CD4-positive, alpha-beta T cell treated with Interleukin-1 beta for 1 hour (primary cell): Measurements from ENCODE around the gene PTPRR.
"Not testable (repeated sequence)": the region's sequence is repeated elsewhere in the genome, so short reads cannot be mapped to it uniquely, and the experiment has no call there.

Source experiments
- DNase-seq, 2 donors: peaks; one replicate each; pipeline ENCODE4 v3.0.0-alpha.2; 2020 to 2022

PTPRR gene

DNA sequence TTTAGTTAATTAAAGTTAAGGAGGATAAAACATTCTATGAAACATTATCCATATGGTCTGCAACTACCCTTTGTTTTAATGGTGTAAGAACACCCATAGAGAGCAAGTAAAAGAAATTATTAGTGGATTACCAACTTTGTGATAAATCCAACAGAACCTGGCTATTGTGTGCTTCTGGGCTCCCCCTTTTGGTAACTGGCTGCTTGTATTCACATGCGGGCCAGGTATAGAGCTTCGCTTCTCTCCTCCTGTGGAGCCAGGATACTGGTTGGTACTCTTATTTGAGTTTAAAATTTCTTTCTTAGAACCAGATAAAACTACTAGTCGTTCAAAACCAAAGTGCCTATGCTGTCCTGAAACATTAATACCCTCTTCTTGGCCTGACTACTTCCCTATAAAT is 81.0 kb downstream of the PTPRR start:
- no peak for DNase-seq

DNA sequence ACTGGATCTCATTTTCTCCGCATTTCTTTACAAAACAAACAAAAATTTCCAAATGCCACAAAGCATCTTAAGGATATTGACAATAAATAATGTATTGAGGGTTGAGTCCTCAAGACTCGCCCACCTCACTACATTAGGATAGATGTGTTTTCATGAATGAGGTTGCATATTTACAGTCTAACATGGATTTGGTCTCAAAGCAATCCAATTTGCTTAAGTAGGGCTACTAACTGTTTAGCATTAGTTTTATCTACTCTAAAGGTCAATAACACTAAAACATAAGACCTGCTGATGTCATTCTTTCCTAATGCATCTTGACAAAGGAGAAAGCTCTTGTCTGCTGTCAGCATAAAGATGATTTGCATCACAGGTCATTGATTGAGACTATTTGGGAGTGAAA is 82.4 kb downstream of the PTPRR start:
- no peak for DNase-seq

GRCh38 chr12:70837026-70837425 is 83.5 kb downstream of the PTPRR start:
- DNase-seq: no peak

- DNase-seq: no peak
These were observed 84.6 kb downstream of the PTPRR start for GRCh38 chr12:70835948-70836347.

- DNase-seq: no peak
These were observed 89.0 kb downstream of the PTPRR start for GRCh38 chr12:70831543-70831942.

DNA sequence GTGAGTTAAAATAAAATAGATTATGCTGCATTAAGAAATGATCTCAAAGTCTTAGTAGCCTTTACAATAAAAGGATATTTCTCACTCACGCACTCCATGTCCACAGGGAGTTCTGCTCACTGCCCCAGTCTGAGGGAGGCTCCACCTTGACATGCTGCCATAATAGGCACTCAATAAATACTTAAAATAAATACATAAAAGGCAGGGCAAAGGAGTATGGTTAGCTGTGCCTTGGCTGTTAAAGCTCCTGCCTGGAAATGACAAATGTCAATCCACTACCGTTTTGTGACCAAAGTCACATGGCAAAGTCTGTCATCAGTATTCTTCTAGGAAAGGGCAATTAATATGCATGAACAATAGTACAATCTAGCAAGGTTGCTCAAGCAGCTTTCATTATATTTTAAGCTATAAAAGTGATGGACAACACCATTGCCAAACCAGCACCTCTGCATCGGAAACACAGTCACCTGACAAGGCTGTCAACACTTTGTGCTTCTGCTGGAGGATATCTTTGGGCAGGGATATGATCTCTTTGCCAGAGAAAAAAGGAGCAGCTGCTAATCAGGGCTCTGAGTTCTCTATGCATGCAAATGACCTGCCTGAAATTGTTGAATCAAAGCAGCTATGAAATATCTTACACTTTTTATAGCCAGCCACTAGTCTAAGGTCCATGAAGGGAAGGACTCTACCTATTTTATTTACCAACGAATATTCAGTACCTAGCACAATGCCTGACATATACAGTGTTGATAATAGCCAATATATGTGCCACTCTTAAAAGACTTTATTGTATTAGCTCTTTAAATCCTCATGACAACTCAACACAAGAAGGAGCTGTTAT is 90.1 kb downstream of the PTPRR start:
- DNase-seq: no peak

- DNase-seq: no peak
These were observed 91.5 kb downstream of the PTPRR start for GRCh38 chr12:70829070-70829469.

- no peak for DNase-seq
These were observed 92.2 kb downstream of the PTPRR start for GRCh38 chr12:70828351-70828750.

DNA sequence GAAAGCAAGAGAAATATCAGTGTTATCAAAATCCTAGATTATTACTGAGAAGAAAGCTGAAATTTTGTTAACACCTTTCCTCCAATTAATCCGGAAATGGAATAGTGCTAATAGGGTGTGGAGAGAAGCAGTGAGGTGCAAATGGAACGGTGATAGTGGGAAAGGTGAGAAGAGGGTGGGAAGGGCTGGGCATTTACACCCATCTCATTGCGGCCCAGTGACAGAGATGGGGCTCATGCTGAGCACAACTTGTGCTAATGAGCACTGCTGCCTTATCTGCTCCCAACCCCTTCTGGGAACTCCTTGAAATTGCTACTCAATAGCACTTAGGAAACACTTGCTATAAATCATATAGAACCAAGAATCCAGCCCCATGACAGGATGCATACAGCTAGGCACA is 94.4 kb downstream of the PTPRR start:
- DNase-seq: no peak

- DNase-seq: no peak
These were observed 96.0 kb downstream of the PTPRR start for GRCh38 chr12:70824511-70824910.

DNA sequence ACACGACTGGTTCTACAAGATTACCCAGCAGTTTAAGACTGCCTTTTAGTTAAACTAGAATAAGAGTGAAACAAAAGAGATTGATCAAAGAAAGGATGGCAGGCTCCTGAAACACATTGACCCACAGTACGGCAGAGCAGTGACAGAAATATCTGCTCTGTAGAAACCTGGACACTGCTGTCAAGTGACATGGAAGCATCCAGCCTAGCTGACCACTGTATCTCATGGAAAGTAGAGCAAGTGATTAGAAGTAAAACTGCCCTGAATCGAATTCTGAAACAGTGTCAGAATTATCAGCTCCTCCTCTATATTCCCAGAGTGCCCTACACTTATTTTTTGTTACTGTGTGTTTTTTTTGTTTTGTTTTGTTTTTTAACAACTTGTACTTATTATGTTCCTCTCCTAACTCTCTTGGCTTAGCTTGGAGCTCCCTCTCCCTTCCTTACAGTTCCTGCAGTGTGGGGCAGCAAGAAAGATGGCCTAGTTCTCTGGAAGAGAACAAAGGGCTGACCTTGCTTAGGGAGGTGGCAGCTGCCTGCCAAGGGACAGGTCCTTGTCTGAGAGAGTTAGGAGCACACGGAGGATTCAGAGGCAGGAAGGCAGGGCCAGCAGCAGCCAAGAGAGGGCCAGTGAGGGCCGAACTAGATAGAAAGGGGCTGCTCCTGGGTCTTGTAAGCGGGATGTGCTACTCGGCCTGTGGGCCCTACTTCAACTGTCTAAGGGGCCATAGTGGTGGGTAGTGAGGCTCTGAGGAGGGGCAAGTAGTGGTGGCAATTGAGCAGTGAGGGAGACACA is 97.2 kb downstream of the PTPRR start:
- DNase-seq: no peak

DNA sequence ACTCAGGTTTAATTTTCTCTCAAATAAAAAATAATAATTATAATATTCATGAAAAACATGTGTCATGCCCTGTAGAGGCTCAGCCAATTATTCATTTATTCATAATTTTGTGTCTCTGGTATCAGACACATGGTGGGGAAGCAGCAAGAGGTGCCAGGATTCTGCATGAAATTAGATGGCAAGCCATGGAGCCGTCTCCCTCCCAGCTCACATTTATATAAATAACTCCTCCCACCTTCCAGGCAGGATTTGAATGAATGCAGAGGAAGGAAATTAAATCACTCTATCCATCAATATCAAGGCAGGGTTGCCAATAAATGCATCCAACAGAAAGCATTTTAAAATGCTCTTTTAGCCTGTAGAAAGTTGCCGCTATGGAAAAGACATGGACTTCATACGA is 98.1 kb downstream of the PTPRR start:
- DNase-seq: no peak

DNA sequence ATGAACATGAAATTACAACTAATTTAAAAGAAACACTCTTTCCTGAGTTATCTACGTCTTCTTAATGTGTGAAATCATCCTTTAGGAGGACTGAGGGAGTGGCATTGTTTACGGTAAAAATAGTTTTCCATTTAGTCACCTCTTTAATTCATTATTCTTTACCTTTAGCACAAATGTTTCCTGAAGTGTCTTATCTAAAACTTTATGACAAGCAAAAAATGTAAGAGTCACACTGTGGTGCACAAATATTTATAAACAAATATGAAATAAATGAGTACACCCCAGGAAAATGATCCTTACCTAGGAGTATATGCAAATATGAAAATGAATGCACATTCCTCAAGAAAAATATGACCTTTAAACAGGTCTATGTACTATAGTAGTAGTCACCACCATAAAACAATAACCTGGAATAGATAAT is 104.6 kb downstream of the PTPRR start:
- DNase-seq: no peak

DNA sequence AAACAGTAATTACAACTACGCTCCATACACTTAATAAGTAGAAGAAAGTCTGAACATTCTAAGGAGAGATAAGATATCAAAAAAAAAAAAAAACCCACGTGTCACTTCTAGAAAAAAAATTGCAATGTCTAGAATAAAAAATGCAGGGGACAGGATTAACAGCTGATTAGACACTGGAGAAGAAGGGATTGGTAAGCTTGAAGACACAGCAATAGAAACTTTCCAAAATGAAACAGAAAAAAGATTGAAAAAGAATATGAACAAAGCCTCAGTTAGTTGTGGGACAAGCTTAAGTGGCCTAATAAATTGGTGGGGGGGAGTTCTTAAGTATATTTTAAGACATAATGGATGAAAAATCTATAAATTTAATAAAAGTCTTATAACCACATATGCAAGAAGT is 105.5 kb downstream of the PTPRR start:
- no peak for DNase-seq

DNA sequence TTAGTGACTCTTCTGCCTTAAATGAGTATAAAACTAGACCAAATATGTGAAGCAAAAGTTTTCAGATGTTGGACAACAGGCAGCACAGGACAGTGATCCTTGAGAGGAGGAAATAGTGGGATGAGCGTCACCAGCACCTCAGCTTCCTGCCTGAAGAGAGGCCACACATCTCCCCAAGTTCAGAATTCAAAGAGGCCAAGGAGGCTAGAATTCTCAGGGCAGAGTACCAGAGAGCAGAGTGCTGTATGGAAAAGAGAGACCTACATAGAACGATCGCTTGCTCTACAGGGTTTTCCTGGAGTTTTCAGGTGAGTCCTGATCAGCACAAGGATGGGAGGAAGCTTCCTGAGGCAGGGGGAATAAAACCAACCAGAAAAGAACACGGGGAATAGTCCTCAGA is 107.0 kb downstream of the PTPRR start:
- DNase-seq: no peak

DNA sequence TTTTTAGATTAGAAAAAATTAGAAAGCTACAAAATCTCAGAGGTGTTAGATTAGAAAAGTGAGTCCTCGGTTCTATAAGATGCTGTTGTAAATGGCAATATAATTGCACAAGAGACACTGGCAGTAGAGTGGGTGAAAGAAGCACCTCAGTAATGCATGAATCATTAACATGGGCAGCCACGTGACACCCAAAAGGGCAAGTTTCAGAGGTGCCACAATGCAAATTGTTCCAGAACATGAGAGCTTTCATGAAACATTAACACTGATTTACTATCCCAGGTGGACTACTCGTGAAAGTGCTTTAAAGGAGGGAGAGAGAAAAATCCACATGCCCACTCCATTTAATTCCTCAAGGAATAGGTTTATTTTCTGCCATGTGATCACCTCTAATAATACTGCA is 108.4 kb downstream of the PTPRR start:
- no peak for DNase-seq

- no peak for DNase-seq
These were observed 110.7 kb downstream of the PTPRR start for GRCh38 chr12:70809887-70810286.

DNA sequence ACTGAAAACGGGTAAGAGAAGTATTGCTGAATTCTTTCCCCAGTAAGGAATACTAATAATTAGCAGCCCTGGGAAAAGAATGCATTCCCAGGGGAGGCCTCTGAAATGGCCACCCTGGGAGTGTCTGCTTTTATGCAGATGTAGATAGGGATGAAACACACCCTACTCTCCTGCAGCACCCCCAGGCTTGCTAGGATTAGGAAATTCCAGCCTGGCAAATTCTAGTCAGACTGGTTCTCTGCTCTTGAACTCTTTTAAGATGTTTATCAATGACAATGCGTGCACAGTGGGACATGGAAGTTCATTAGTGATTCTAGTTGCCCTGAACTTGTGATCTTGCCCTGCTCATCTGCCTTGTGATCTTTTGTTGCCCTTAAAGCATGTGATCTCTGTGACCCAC is 112.5 kb downstream of the PTPRR start:
- not testable (repeated sequence) for DNase-seq

DNA sequence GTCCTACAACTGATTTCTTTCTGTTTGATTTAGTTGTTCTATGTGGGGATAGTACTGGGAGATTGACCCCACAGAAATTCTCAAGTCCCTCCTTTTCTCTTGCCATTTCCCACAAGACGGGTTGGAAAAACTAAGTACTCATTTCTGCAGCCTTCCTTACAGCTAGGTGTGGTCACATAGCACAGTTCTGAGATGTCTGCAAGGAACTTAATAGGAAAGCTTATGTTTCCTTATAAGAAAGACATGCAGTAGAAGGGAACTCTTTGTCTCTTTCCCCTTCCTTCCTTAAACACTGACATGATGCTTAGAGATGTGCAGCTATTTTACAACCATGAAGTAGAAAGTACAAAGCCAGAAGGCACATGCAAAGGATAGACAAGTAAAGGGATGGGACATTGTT is 113.7 kb downstream of the PTPRR start:
- no peak for DNase-seq

GRCh38 chr12:70806043-70806442 is 114.5 kb downstream of the PTPRR start:
- DNase-seq: no peak

DNA sequence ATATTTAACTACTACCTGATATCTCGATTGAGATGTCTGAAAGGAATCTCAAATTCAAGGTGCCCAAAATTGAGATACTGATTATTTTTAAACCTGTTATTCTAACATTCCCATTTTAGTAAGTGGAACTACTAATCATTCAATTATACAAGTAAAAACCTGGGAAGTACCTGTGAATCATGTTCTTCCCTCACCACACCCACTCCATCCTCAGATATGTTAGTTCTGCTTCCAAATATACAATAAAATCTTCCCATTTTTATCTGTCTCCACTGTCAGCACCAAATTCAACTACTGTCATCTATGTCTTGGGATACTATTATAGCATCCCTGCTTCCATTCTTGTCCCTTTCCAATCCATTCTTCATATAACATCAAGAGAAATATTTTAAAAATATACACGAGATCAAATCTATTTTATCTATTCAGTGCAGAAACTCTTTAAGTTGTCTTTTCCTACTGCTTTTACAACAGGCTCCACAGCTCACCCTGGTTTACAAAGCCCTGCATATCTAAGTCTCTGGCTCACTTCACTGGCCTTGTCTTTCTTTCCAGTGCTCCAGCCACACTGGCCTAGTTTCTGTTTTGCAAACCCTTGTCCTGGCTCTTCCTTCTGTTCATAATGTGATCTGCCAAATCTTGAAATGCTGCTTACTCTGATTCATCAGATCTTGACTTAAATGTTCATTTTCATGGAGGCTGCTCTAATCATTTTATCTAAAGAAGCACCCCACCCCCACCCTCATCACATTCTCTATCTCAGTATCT is 122.3 kb downstream of the PTPRR start:
- DNase-seq: no peak

- DNase-seq: no peak
These were observed 123.5 kb downstream of the PTPRR start for GRCh38 chr12:70796989-70797388.

DNA sequence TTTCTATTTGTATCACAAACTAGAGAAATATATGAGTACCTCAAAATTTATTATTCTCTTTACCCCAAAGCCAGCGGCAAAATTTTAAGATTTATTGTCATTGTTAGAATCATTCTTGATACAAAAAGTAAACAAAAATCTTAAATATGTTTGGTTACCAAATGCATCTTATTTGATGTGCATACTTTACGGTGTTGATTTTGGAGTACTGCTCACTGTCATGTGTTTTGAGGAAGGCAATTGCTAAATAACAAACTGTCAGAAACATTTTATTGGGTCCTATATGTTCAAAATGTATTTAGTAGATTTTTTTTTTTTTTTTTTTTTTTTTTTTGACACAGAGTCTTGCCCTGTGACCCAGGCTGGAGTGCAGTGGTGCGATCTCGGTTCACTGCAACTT is 124.9 kb downstream of the PTPRR start:
- no peak for DNase-seq

DNA sequence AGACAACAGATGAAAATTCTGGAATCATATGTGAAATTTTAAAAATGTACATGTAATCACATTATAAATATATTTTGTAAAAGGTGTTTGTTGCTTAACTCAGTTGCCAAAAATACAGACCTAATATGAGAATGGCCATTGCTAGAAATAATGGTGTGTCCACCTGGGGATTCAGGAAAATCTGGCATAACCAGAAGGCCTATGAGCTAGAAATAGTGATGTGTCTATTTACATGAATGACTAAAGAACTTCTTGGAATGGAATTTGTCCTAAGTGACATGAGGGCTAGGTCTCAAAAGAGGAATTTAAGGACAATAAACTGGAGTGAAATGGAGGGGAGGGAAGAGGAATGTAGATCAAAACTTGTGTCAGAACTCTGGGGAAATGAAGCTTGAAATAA is 126.4 kb downstream of the PTPRR start:
- DNase-seq: no peak
